ENCODE data around the gene KCNIP1.

GRCh38 chr5:170591054-170591453, 87.2 kb downstream of the KCNIP1 start:
- no peak for TF ChIP-seq CTCF (IDR thresholded peaks at IDR 0.05)
- TF ChIP-seq POLR2A (IDR thresholded peaks at IDR 0.05): no peak
- TF ChIP-seq EP300 (IDR thresholded peaks at IDR 0.05; ENCODE audit: low read depth): no peak
- TF ChIP-seq POLR2AphosphoS5 (IDR thresholded peaks at IDR 0.05): no peak

Measured in transverse colon (tissue), 4 donors.